HG03342 (cell line): ENCODE results near the gene COMMD6.

Experiments
- ATAC-seq: cut with Tn5 transposase; IDR thresholded peaks from one replicate; pipeline ENCODE4 v1.9.1; 2021; ENCODE audit warnings: mild to moderate bottlenecking, moderate library complexity; ENCODE audit not compliant: unreplicated experiment

COMMD6 gene

GRCh38 chr13:75485286-75486062 lies 52.2 kb downstream of the COMMD6 start:
- no peak for ATAC-seq

- no peak for ATAC-seq
Measured at GRCh38 chr13:75482820-75483079, 54.9 kb downstream of the COMMD6 start.

- peak; percentile 70 for ATAC-seq
Measured at GRCh38 chr13:75482070-75482819, 55.4 kb downstream of the COMMD6 start, which contains the start of gene TBC1D4. Gene TBC1D4 (minus strand): TSS chr13:75482169. CDS start chr13:75481767, 402 bp downstream.

GRCh38 chr13:75481176-75482069 lies 56.2 kb downstream of the COMMD6 start:
- peak; percentile 21 for ATAC-seq

GRCh38 chr13:75480671-75481175 lies 56.9 kb downstream of the COMMD6 start:
- no peak for ATAC-seq

- ATAC-seq = no peak
Measured at GRCh38 chr13:75479102-75479740, 58.4 kb downstream of the COMMD6 start.

- no peak for ATAC-seq
Measured at GRCh38 chr13:75478659-75479058, 59.0 kb downstream of the COMMD6 start.
